Stimulated activated memory B cell treated with anti-CD40 and anti-IgM and Interleukin-4, amounts not matched to agents 10 μg/mL and 1 μg/mL and 100 μg/mL, for 72 hours (primary cell): Measurements from ENCODE around the gene NUP210L.

Source experiments
- ATAC-seq: fragments of 150-1000 bp; cut with Tn5 transposase; 2 replicates; pipeline ENCODE4 v1.10.0; 2021
- H3K27ac Mint-ChIP-seq: one replicate; pipeline ENCODE4 v1.8.0; 2022; ENCODE audit warnings: mild to moderate bottlenecking, mixed read lengths
- H3K27me3 Mint-ChIP-seq: one replicate; pipeline ENCODE4 v1.8.0; 2022; ENCODE audit warnings: mixed read lengths
- H3K36me3 Mint-ChIP-seq: one replicate; pipeline ENCODE4 v1.8.0; 2022; ENCODE audit warnings: mixed read lengths
- H3K4me1 Mint-ChIP-seq: one replicate; pipeline ENCODE4 v1.8.0; 2022; ENCODE audit warnings: mixed read lengths
- H3K4me3 Mint-ChIP-seq: one replicate; pipeline ENCODE4 v1.8.0; 2022; ENCODE audit warnings: mild to moderate bottlenecking, moderate library complexity, mixed read lengths
- H3K9me3 Mint-ChIP-seq: one replicate; pipeline ENCODE4 v1.8.0; 2022; ENCODE audit warnings: mixed read lengths

NUP210L gene

GRCh38 chr1:154178911-154179811, 24.3 kb upstream of the NUP210L start:
- peaks cover 61% of the 10 kb centered on the region for H3K36me3 Mint-ChIP-seq
- H3K4me1 Mint-ChIP-seq: peaks cover 82% of the 10 kb centered on the region
- no peak for ATAC-seq
- H3K4me3 Mint-ChIP-seq: peak overlapping the region; percentile 86
- peak overlapping the region; percentile 92 for H3K27ac Mint-ChIP-seq
- no peaks in the 10 kb centered on the region for H3K27me3 Mint-ChIP-seq
- H3K9me3 Mint-ChIP-seq: no peaks in the 10 kb centered on the region

GRCh38 chr1:154178013-154178412, 23.1 kb upstream of the NUP210L start:
- Mint-ChIP-seq H3K36me3 (peaks cover 62% of the 10 kb centered on the region), H3K27me3 (no peaks in the 10 kb centered on the region), H3K4me1 (peaks cover 76% of the 10 kb centered on the region), H3K4me3 (peak overlapping the region; percentile 46), H3K9me3 (no peaks in the 10 kb centered on the region), H3K27ac (peak overlapping the region; percentile 66)
- no peak for ATAC-seq

GRCh38 chr1:154176337-154176736, 21.5 kb upstream of the NUP210L start:
- Mint-ChIP-seq H3K9me3 (no peaks in the 10 kb centered on the region), H3K36me3 (peaks cover 67% of the 10 kb centered on the region), H3K27ac (no peak overlapping the region), H3K27me3 (no peaks in the 10 kb centered on the region), H3K4me1 (peaks cover 77% of the 10 kb centered on the region), H3K4me3 (no peak overlapping the region)
- ATAC-seq: no peak

- Mint-ChIP-seq H3K9me3 (no peaks in the 10 kb centered on the region), H3K4me3 (no peak overlapping the region), H3K27me3 (no peaks in the 10 kb centered on the region), H3K4me1 (peaks cover 71% of the 10 kb centered on the region), H3K27ac (peak overlapping the region; percentile 42), H3K36me3 (peaks cover 73% of the 10 kb centered on the region)
- no peak for ATAC-seq
Observed at GRCh38 chr1:154174654-154175053, 19.8 kb upstream of the NUP210L start.

- Mint-ChIP-seq H3K27me3 (no peaks in the 10 kb centered on the region), H3K27ac (peak overlapping the region; percentile 46), H3K4me3 (no peak overlapping the region), H3K4me1 (peaks cover 49% of the 10 kb centered on the region), H3K36me3 (peaks cover 79% of the 10 kb centered on the region), H3K9me3 (no peaks in the 10 kb centered on the region)
- no peak for ATAC-seq
Observed at GRCh38 chr1:154171880-154172279, 17.0 kb upstream of the NUP210L start.

GRCh38 chr1:154171223-154171583, 16.3 kb upstream of the NUP210L start:
- Mint-ChIP-seq H3K27ac (peak overlapping the region; percentile 46), H3K27me3 (no peaks in the 10 kb centered on the region), H3K36me3 (peaks cover 83% of the 10 kb centered on the region), H3K4me1 (peaks cover 42% of the 10 kb centered on the region), H3K9me3 (no peaks in the 10 kb centered on the region), H3K4me3 (no peak overlapping the region)
- ATAC-seq: no peak

GRCh38 chr1:154170547-154171222, 15.8 kb upstream of the NUP210L start:
- peaks cover 83% of the 10 kb centered on the region for H3K36me3 Mint-ChIP-seq
- peak; percentile 73 for ATAC-seq
- peak overlapping the region; percentile 46 for H3K27ac Mint-ChIP-seq
- peaks cover 37% of the 10 kb centered on the region for H3K4me1 Mint-ChIP-seq
- no peaks in the 10 kb centered on the region for H3K27me3 Mint-ChIP-seq
- H3K9me3 Mint-ChIP-seq: no peaks in the 10 kb centered on the region
- no peak overlapping the region for H3K4me3 Mint-ChIP-seq

GRCh38 chr1:154167461-154167860, 12.6 kb upstream of the NUP210L start:
- no peak for ATAC-seq
- Mint-ChIP-seq H3K36me3 (peaks cover 91% of the 10 kb centered on the region), H3K4me3 (no peak overlapping the region), H3K9me3 (no peaks in the 10 kb centered on the region), H3K27me3 (no peaks in the 10 kb centered on the region), H3K27ac (no peak overlapping the region), H3K4me1 (peaks cover 35% of the 10 kb centered on the region)

GRCh38 chr1:154166207-154166606, 11.3 kb upstream of the NUP210L start:
- H3K27ac Mint-ChIP-seq: no peak overlapping the region
- H3K4me1 Mint-ChIP-seq: peaks cover 24% of the 10 kb centered on the region

GRCh38 chr1:154159554-154159953, 4.7 kb upstream of the NUP210L start:
- H3K4me3 Mint-ChIP-seq: no peak overlapping the region
- peaks cover 3% of the 10 kb centered on the region for H3K9me3 Mint-ChIP-seq
- ATAC-seq: no peak
- H3K36me3 Mint-ChIP-seq: peaks cover 77% of the 10 kb centered on the region
- no peaks in the 10 kb centered on the region for H3K27me3 Mint-ChIP-seq
- peaks cover 34% of the 10 kb centered on the region for H3K4me1 Mint-ChIP-seq
- peak overlapping the region; percentile 18 for H3K27ac Mint-ChIP-seq

More at GRCh38 chr1:154166207-154166606, 11.3 kb upstream of the NUP210L start:
- Mint-ChIP-seq H3K9me3 (no peaks in the 10 kb centered on the region), H3K27me3 (no peaks in the 10 kb centered on the region), H3K4me3 (no peak overlapping the region), H3K36me3 (peaks cover 91% of the 10 kb centered on the region)
- ATAC-seq: no peak

GRCh38 chr1:154158307-154159125, 3.6 kb upstream of the NUP210L start:
- Mint-ChIP-seq H3K27me3 (no peaks in the 10 kb centered on the region), H3K4me1 (peaks cover 26% of the 10 kb centered on the region), H3K4me3 (no peak overlapping the region), H3K27ac (peak overlapping the region; percentile 18), H3K9me3 (peaks cover 3% of the 10 kb centered on the region), H3K36me3 (peaks cover 76% of the 10 kb centered on the region)
- peak; percentile 84 for ATAC-seq

- Mint-ChIP-seq H3K9me3 (peaks cover 3% of the 10 kb centered on the region), H3K27ac (peak overlapping the region; percentile 18), H3K36me3 (peaks cover 68% of the 10 kb centered on the region), H3K4me3 (peak overlapping the region; percentile 36), H3K4me1 (peaks cover 25% of the 10 kb centered on the region), H3K27me3 (no peaks in the 10 kb centered on the region)
- peak; percentile 88 for ATAC-seq
Observed at GRCh38 chr1:154157520-154158306, 2.8 kb upstream of the NUP210L start.

GRCh38 chr1:154155251-154155650, 378 bp upstream of the NUP210L start:
- ATAC-seq: no peak
- no peak overlapping the region for H3K27ac Mint-ChIP-seq
- H3K36me3 Mint-ChIP-seq: peaks cover 46% of the 10 kb centered on the region
- H3K9me3 Mint-ChIP-seq: peaks cover 3% of the 10 kb centered on the region
- no peak overlapping the region for H3K4me3 Mint-ChIP-seq
- peaks cover 25% of the 10 kb centered on the region for H3K4me1 Mint-ChIP-seq
- H3K27me3 Mint-ChIP-seq: no peaks in the 10 kb centered on the region

GRCh38 chr1:154154053-154154452, 820 bp downstream of the NUP210L start:
- H3K4me1 Mint-ChIP-seq: peaks cover 20% of the 10 kb centered on the region
- H3K4me3 Mint-ChIP-seq: no peak overlapping the region
- ATAC-seq: no peak
- peaks cover 3% of the 10 kb centered on the region for H3K9me3 Mint-ChIP-seq
- no peaks in the 10 kb centered on the region for H3K27me3 Mint-ChIP-seq
- no peak overlapping the region for H3K27ac Mint-ChIP-seq
- peaks cover 34% of the 10 kb centered on the region for H3K36me3 Mint-ChIP-seq
